WTC11 (cell line): Measurements from ENCODE around the gene IRS2. TPM values are rescaled to one million over a fixed set of nuclear protein-coding genes. Genes with fewer than 3 reads are reported as not detected.

Experiments used
- ATAC-seq: fragments of 200-7000 bp; cut with Tn5 transposase; 2 replicates; pipeline ENCODE4 v1.10.0; 2021; ENCODE audit warnings: mild to moderate bottlenecking, moderate library complexity
- CTCF ChIA-PET: fragments of 300-600 bp; sonication (Branson Sonifier 250); formaldehyde crosslinking; loops from one replicate; lab custom pipeline; 2021; ENCODE audit warnings: antibody characterized with exemption; lab: Charles Lee
- POLR2A ChIA-PET: fragments of 350-600 bp; sonication (Branson Sonifier 250); formaldehyde crosslinking; loops from one replicate; lab custom pipeline; 2021; ENCODE audit warnings: antibody characterized with exemption; lab: Charles Lee
- DNase-seq: peaks from one replicate; pipeline ENCODE4 v3.0.0; 2021; ENCODE audit warnings: low spot score
- H3K27ac Mint-ChIP-seq: 2 replicates; pipeline ENCODE4 v1.8.0; 2021; ENCODE audit warnings: mixed read lengths
- H3K27me3 Mint-ChIP-seq: 2 replicates; pipeline ENCODE4 v1.8.0; 2021; ENCODE audit warnings: low read depth, mild to moderate bottlenecking, moderate library complexity, mixed read lengths
- H3K36me3 Mint-ChIP-seq: 2 replicates; pipeline ENCODE4 v1.8.0; 2021; ENCODE audit warnings: mixed read lengths
- H3K4me1 Mint-ChIP-seq: 2 replicates; pipeline ENCODE4 v1.8.0; 2022; ENCODE audit warnings: mixed read lengths
- H3K4me3 Mint-ChIP-seq: 2 replicates; pipeline ENCODE4 v1.8.0; 2021; ENCODE audit warnings: mild to moderate bottlenecking, moderate library complexity, mixed read lengths
- H3K9me3 Mint-ChIP-seq: 2 replicates; pipeline ENCODE4 v1.8.0; 2021; ENCODE audit warnings: mixed read lengths
- CBFB ChIP-seq: sonication (generic); formaldehyde crosslinking; IDR thresholded peaks from 2 replicates; pipeline ENCODE4 v1.8.1; 2022; ENCODE audit warnings: mild to moderate bottlenecking, low read depth, missing genetic modification reagents
- MXD4 ChIP-seq: fragments of 250-450 bp; sonication (Bioruptor Pico); IDR thresholded peaks from 2 replicates; pipeline ENCODE4 v1.8.0; 2021; ENCODE audit warnings: mild to moderate bottlenecking, moderate library complexity, borderline replicate concordance
- total RNA-seq: library from RNA; stranded (reverse); gene quantifications from 3 replicates; pipeline ENCODE4 v1.2.3, GENCODE V29; 2021

Gene IRS2
- total RNA-seq, 1 experiment from 2014 or later = 20.5 TPM

GRCh38 chr13:109703250-109703649 lies 83.1 kb downstream of the IRS2 start:
- no peak for ATAC-seq
- H3K9me3 Mint-ChIP-seq = peaks cover 20% of the 10 kb centered on the region
- no peak for TF ChIP-seq CBFB (CRISPR knock-in tag)
- TF ChIP-seq MXD4 (CRISPR knock-in tag) = no peak

More at GRCh38 chr13:109703250-109703649, 83.1 kb downstream of the IRS2 start:
- Mint-ChIP-seq H3K36me3 (peaks cover 8% of the 10 kb centered on the region), H3K4me3 (no peak overlapping the region), H3K27ac (no peak overlapping the region), H3K4me1 (peaks cover 16% of the 10 kb centered on the region), H3K27me3 (no peaks in the 10 kb centered on the region)
- CTCF ChIA-PET = no interaction called here
- no peak for DNase-seq
- POLR2A ChIA-PET = no interaction called here
